CD14-positive monocyte (primary cell): ENCODE results near the gene OSMR. TPM values are rescaled to one million over a fixed set of nuclear protein-coding genes. Genes with fewer than 3 reads are reported as not detected.

ENCODE experiments used
- DNase-seq, 3 donors: peaks; one replicate each; pipeline ENCODE4 v3.0.0-alpha.2; 2011 to 2022
- H2AFZ ChIP-seq: 2 replicates; pipeline ENCODE4 v1.6.0; 2012; ENCODE audit warnings: mild to moderate bottlenecking, low read depth, low read length, inconsistent platforms; ENCODE audit not compliant: insufficient read depth, poor library complexity, severe bottlenecking
- H3K27ac ChIP-seq, 2 donors: 1 replicate in 1 of 2; 2 replicates in 1 of 2; pipeline ENCODE4 v1.5.1; 2012 to 2013; ENCODE audit warnings: low read length in 2 of 2, control low read depth in 1 of 2, inconsistent platforms in 1 of 2, low read depth in 1 of 2, mild to moderate bottlenecking in 1 of 2
- H3K27me3 ChIP-seq, 2 donors: one replicate each; pipeline versions ENCODE4 v1.6.0 to v1.6.1; 2011 to 2013; ENCODE audit warnings: low read length in 2 of 2; ENCODE audit not compliant: control insufficient read depth in 2 of 2, insufficient read depth in 2 of 2
- H3K36me3 ChIP-seq, 2 donors: replicated peaks in 1 of 2; 1 replicate in 1 of 2; 2 replicates in 1 of 2; pipeline versions ENCODE4 v1.5.1 to v1.6.1; 2012 to 2013; ENCODE audit warnings: low read length in 2 of 2, control low read depth in 1 of 2, inconsistent platforms in 1 of 2, mild to moderate bottlenecking in 1 of 2; ENCODE audit not compliant: insufficient read depth in 2 of 2, control insufficient read depth in 1 of 2
- H3K4me1 ChIP-seq, 2 donors: 1 replicate in 1 of 2; 2 replicates in 1 of 2; pipeline versions ENCODE4 v1.5.1 to v1.6.1; 2012 to 2013; ENCODE audit warnings: low read length in 2 of 2, control low read depth in 1 of 2, inconsistent platforms in 1 of 2, mild to moderate bottlenecking in 1 of 2, moderate library complexity in 1 of 2; ENCODE audit not compliant: insufficient read depth in 2 of 2, control insufficient read depth in 1 of 2
- H3K4me2 ChIP-seq: replicated peaks from 2 replicates; pipeline ENCODE3; 2012; ENCODE audit warnings: low read length, moderate library complexity, mild to moderate bottlenecking; ENCODE audit not compliant: poor library complexity, severe bottlenecking; ENCODE audit errors: extremely low read depth
- H3K4me3 ChIP-seq, 3 experiments: fragments of 200-600 bp in 1 of 3; sonication (generic) in 1 of 3; replicated peaks in 1 of 3; 1 replicate in 2 of 3; 2 replicates in 1 of 3; pipeline ENCODE4 v1.5.1; 2011 to 2013; ENCODE audit warnings: low read length in 3 of 3, mild to moderate bottlenecking in 3 of 3, control low read depth in 2 of 3, low read depth in 2 of 3, inconsistent platforms in 1 of 3, moderate library complexity in 1 of 3
- H3K79me2 ChIP-seq: 2 replicates; pipeline ENCODE4 v1.6.0; 2012; ENCODE audit warnings: mild to moderate bottlenecking, control low read depth, inconsistent platforms, low read length, moderate library complexity; ENCODE audit not compliant: insufficient read depth
- H3K9ac ChIP-seq: 2 replicates; pipeline ENCODE4 v1.6.0; 2017; ENCODE audit warnings: low read length, mild to moderate bottlenecking; ENCODE audit not compliant: insufficient read depth, poor library complexity, severe bottlenecking
- H3K9me3 ChIP-seq, 2 donors: replicated peaks in 1 of 2; 1 replicate in 1 of 2; 2 replicates in 1 of 2; pipeline versions ENCODE4 v1.5.1 to v1.6.1; 2012 to 2013; ENCODE audit warnings: low read length in 2 of 2, control low read depth in 1 of 2; ENCODE audit not compliant: control insufficient read depth in 1 of 2, insufficient read depth in 1 of 2
- H4K20me1 ChIP-seq: 2 replicates; pipeline ENCODE4 v1.6.0; 2012; ENCODE audit warnings: mild to moderate bottlenecking, low read length, control low read depth, moderate library complexity; ENCODE audit not compliant: insufficient read depth
- H3K27ac Mint-ChIP-seq, 7 donors: one replicate each; pipeline ENCODE4 v1.8.0; 2020; ENCODE audit warnings: mild to moderate bottlenecking in 7 of 7, mixed read lengths in 7 of 7, moderate library complexity in 6 of 7, inconsistent platforms in 2 of 7
- H3K27me3 Mint-ChIP-seq, 3 donors: one replicate each; pipeline ENCODE4 v1.8.0; 2021 to 2022; ENCODE audit warnings: low read depth in 3 of 3, mild to moderate bottlenecking in 3 of 3, mixed read lengths in 3 of 3, moderate library complexity in 3 of 3, inconsistent platforms in 1 of 3
- H3K36me3 Mint-ChIP-seq, 2 donors: one replicate each; pipeline ENCODE4 v1.8.0; 2020; ENCODE audit warnings: mixed read lengths in 2 of 2, inconsistent platforms in 1 of 2, mild to moderate bottlenecking in 1 of 2
- H3K4me1 Mint-ChIP-seq: one replicate; pipeline ENCODE4 v1.8.0; 2020; ENCODE audit warnings: mild to moderate bottlenecking, mixed read lengths
- H3K4me3 Mint-ChIP-seq, 2 donors: one replicate each; pipeline ENCODE4 v1.8.0; 2020; ENCODE audit warnings: mild to moderate bottlenecking in 2 of 2, mixed read lengths in 2 of 2, moderate library complexity in 1 of 2
- H3K9me3 Mint-ChIP-seq, 7 donors: one replicate each; pipeline ENCODE4 v1.8.0; 2020 to 2022; ENCODE audit warnings: mixed read lengths in 7 of 7, mild to moderate bottlenecking in 6 of 7, moderate library complexity in 6 of 7, inconsistent platforms in 2 of 7
- CTCF ChIP-seq: fragments of 200-600 bp; IDR thresholded peaks from one replicate; pipeline ENCODE4 v1.8.0; 2022; ENCODE audit warnings: antibody characterized with exemption, mild to moderate bottlenecking
- WGBS: methylation state at CpG from one replicate; pipeline ENCODE4 v1.1.5; 2013; ENCODE audit warnings: missing lambda C conversion rate; ENCODE audit not compliant: insufficient coverage; 5-methylcytosine and 5-hydroxymethylcytosine counted together
- intact Hi-C, 2 donors: fragments of 100-400 bp; cut with micrococcal nuclease; formaldehyde crosslinking; loops; one replicate each; pipeline versions ENCODE4 v1.15.0 to v1.15.1; 2023
- polyA plus RNA-seq, 3 donors: library from polyadenylated mRNA; depleted of rRNA in 1 of 3; unstranded in 2 of 3; stranded (reverse) in 1 of 3; fragments of 300-500 nt in 2 of 3; fragments of >200 nt in 1 of 3; fragmentation: Illumina TruSeq in 2 of 3; gene quantifications; 1 replicate in 2 of 3; 2 replicates in 1 of 3; pipeline ENCODE4 v1.2.3, GENCODE V29; 2012 to 2021

Gene OSMR
- polyA plus RNA-seq, 3 donors = not detected

GRCh38 chr5:38940230-38940858 lies 94.5 kb downstream of the OSMR start:
- no peak overlapping the region for H3K9ac ChIP-seq
- H3K4me3 Mint-ChIP-seq = no peak overlapping the region
- H3K27ac Mint-ChIP-seq = no peak overlapping the region
- H3K27me3 Mint-ChIP-seq = no peaks in the 10 kb centered on the region
- peaks cover 45 to 63% of the 10 kb centered on the region in 2 donors for H3K36me3 Mint-ChIP-seq
- H3K4me2 ChIP-seq = no peak overlapping the region
- H3K79me2 ChIP-seq = no peaks in the 10 kb centered on the region
- H3K36me3 ChIP-seq = peaks cover 57 to 78% of the 10 kb centered on the region in 2 donors
- no peak for TF ChIP-seq CTCF
- no peak overlapping the region for H3K4me3 ChIP-seq
- H3K4me1 ChIP-seq = no peaks in the 10 kb centered on the region
- H4K20me1 ChIP-seq = no peaks in the 10 kb centered on the region
- no peak overlapping the region for H2AFZ ChIP-seq
- no CpG with 5 or more reads among the region's 2 CpGs for WGBS
- H3K9me3 Mint-ChIP-seq = peaks cover 0 to 2% (median 0%) of the 10 kb centered on the region in 7 donors
- no peaks in the 10 kb centered on the region for H3K9me3 ChIP-seq
- H3K27ac ChIP-seq = no peak overlapping the region
- H3K4me1 Mint-ChIP-seq = no peaks in the 10 kb centered on the region
- H3K27me3 ChIP-seq = no peaks in the 10 kb centered on the region
- intact Hi-C loops = no loop called here
- no peak for DNase-seq

- H3K9me3 Mint-ChIP-seq = peaks cover 0 to 2% (median 0%) of the 10 kb centered on the region in 7 donors
- peaks cover 53 to 74% of the 10 kb centered on the region in 2 donors for H3K36me3 Mint-ChIP-seq
- no CpG with 5 or more reads among the region's 2 CpGs for WGBS
- intact Hi-C loops = no loop called here
- Histone ChIP-seq H3K9ac (no peak overlapping the region), H3K79me2 (no peaks in the 10 kb centered on the region), H3K4me3 (no peak overlapping the region), H3K36me3 (peaks cover 73 to 93% of the 10 kb centered on the region in 2 donors), H3K27me3 (no peaks in the 10 kb centered on the region), H3K9me3 (no peaks in the 10 kb centered on the region), H3K4me1 (no peaks in the 10 kb centered on the region), H3K4me2 (no peak overlapping the region), H2AFZ (no peak overlapping the region), H3K27ac (no peak overlapping the region), H4K20me1 (no peaks in the 10 kb centered on the region)
- DNase-seq = no peak
- TF ChIP-seq CTCF = no peak
- no peaks in the 10 kb centered on the region for H3K27me3 Mint-ChIP-seq
- H3K4me3 Mint-ChIP-seq = no peak overlapping the region
- no peak overlapping the region for H3K27ac Mint-ChIP-seq
- H3K4me1 Mint-ChIP-seq = no peaks in the 10 kb centered on the region
Observed at GRCh38 chr5:38941912-38942311, 96.1 kb downstream of the OSMR start.
